Erythroblast (primary cell): Measurements from ENCODE around the gene TEDC2.

Experiments
- GATA1 ChIP-seq: IDR thresholded peaks from 2 replicates; pipeline ENCODE4 v1.6.1; 2011; ENCODE audit warnings: low read depth, mild to moderate bottlenecking, control low read depth, low read length, moderate library complexity
- POLR2A ChIP-seq: IDR thresholded peaks from 2 replicates; pipeline ENCODE4 v1.6.1; 2011; ENCODE audit warnings: mild to moderate bottlenecking, low read length

GRCh38 chr16:2450535-2450934, 9.4 kb upstream of the TEDC2 start:
- TF ChIP-seq POLR2A (no peak), GATA1 (no peak)
